Astrocyte of the spinal cord (primary cell): ENCODE results near the gene ABCC6.
"Not testable (repeated sequence)": the region's sequence is repeated elsewhere in the genome, so short reads cannot be mapped to it uniquely, and the experiment has no call there.

Source experiments
- DNase-seq: peaks from one replicate; pipeline ENCODE4 v3.0.0; 2011; ENCODE audit warnings: low read depth, low spot score
- H3K4me3 ChIP-seq: 2 replicates; pipeline ENCODE4 v1.5.1; 2011; ENCODE audit warnings: low read depth, mild to moderate bottlenecking, low read length, moderate library complexity
- in situ Hi-C: cut with HindIII; loops from 2 replicates; pipeline ENCODE4 v1.10.0; 2017; ENCODE audit warnings: low sequenced_read_pairs

The ABCC6 gene

DNA sequence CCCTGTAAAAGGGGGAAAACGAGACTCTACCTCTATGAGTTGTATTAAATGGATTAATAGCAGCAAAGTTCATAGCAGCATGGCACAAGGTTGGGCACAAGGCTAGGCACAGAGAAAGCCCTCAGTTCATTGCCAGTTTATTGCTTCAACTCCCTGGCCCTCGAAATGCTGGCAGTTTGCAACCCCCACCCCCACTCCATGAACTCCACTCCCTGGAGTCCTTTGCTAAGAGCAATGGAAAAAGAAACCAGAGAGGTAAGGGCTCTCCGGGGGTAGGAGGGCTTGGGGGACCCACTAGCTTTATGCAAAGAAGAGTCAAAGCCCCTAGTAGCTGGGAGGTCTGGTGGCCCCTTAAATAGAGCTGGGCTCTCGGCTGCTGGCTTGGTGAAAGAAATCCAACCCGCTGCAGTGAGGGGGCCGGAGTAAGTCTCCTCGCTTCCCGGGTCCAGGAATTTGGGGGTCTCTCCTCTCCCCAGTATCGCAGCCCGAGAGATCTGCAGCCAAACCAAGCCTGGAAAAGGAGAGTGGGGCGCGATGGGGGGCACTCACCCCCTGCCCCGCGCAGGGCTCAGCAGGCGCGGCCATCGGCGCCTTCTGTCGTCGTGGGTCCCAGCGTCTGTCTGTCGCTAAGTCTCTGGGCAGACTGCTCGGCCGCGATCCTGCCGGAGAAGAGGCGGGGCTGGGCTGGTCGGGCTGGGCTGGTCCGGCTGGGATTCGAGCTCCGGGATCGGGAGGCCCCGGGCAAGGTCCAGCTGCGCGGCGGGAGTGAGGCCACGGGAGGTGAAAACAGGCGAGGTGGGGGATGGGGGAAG lies at the start of gene ABCC6:
ABCC6 (minus strand) TSS at position 645 of the 812 bp plus-strand sequence; CDS start at position 585, 60 bp downstream.
- in situ Hi-C loops, DNase-seq, H3K4me3 ChIP-seq: not testable (repeated sequence)

DNA sequence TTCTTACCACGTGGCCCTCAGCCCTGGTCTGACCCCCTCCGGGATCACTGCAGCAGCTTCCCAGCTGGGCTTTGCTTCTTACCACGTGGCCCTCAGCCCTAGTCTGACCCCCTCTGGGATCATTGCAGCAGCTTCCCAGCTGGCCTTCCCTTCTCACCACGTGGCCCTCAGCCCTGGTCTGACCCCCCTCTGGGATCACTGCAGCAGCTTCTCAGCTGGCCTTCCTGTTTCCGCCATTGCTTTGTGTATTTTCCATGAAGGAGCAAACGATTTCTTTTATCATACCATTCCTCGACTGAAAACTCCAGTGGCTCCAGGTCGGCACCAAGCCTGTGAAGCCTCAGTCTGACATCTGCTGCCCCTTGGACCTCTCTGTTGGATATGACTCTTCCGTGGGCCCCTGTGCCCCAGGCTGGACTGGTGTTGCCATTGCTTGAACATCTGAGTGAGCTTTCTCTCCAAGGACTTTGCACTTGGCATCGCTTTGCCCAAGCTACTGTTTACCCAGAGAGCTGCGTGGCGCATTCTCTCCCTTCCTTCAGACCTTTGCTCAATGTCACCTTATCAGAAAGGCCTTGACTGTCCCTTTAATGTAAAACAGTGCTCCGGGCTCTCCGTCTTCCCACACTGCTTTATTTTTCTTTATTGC lies 49.4 kb upstream of the ABCC6 start:
- DNase-seq, H3K4me3 ChIP-seq, in situ Hi-C loops: not testable (repeated sequence)

DNA sequence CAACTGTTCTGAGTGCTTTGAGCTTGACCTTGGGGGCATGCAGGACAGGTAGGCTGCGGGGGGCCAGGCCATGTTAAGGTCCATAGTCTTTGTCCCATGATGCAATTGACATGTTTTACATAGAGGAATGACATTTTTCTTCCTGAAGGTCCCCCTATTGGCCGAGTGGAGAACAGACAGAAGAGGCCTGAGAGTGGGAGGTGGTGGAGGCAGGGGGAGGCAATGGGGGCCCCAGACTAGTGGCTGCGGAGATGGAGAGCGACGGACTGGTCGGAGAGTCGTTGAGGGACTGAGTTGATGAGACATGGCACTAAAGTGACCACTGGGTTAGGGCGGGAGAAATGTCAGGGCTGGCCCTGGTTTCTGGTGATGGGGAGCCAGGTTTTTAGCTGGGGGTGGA lies 48.4 kb upstream of the ABCC6 start:
- DNase-seq, in situ Hi-C loops, H3K4me3 ChIP-seq: not testable (repeated sequence)

- DNase-seq, H3K4me3 ChIP-seq, in situ Hi-C loops: not testable (repeated sequence)
Measured at GRCh38 chr16:16268185-16268808, 45.0 kb upstream of the ABCC6 start.

DNA sequence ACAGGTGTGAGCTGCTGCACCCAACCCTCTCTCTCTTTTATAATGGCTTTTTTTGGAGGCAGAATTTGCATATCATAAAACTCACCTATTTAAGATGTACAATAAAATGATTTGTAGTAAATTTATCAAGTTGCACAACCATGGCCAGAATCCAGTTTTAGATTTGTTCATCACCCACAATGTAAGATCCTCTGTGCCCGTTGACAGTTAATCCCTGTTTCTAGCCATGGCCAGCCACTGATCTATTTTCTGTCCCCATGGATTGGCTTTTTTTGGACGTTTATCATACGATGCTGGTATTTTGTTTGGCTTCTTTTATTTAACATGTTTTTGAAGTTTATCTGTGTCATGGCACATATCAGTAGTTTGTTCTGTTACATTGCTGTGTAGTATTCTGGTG lies 44.4 kb upstream of the ABCC6 start:
- DNase-seq, in situ Hi-C loops, H3K4me3 ChIP-seq: not testable (repeated sequence)

- H3K4me3 ChIP-seq, in situ Hi-C loops, DNase-seq: not testable (repeated sequence)
Measured at GRCh38 chr16:16265044-16265443, 41.8 kb upstream of the ABCC6 start.

- DNase-seq, in situ Hi-C loops, H3K4me3 ChIP-seq: not testable (repeated sequence)
Measured at GRCh38 chr16:16263947-16264346, 40.7 kb upstream of the ABCC6 start.

GRCh38 chr16:16262954-16263555 lies 39.8 kb upstream of the ABCC6 start:
- in situ Hi-C loops, DNase-seq, H3K4me3 ChIP-seq: not testable (repeated sequence)

DNA sequence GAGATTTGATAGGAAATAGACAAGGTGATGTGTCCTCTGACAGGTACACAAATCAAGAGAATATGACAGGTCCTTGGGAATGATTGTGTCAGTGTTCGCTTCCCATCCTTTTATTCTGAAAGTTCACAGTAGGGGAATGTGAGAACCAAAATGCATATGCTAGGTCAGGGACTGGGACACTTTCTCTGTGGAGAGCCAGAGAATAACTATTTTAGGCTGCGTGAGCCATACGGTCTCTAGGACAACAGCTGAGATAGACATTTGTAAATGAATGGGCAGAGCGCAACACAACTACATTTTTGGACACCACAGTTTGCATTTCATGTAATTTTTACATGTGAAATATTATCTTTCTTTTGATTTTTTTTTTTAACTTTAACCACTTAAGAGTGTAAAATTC lies 36.7 kb upstream of the ABCC6 start:
- in situ Hi-C loops, H3K4me3 ChIP-seq: not testable (repeated sequence)

GRCh38 chr16:16258822-16259221 lies 35.5 kb upstream of the ABCC6 start:
- in situ Hi-C loops, H3K4me3 ChIP-seq, DNase-seq: not testable (repeated sequence)

More for the DNA sequence above, 36.7 kb upstream of the ABCC6 start:
- not testable (repeated sequence) for DNase-seq

- DNase-seq, H3K4me3 ChIP-seq, in situ Hi-C loops: not testable (repeated sequence)
Measured at GRCh38 chr16:16257301-16257923, 34.1 kb upstream of the ABCC6 start.

DNA sequence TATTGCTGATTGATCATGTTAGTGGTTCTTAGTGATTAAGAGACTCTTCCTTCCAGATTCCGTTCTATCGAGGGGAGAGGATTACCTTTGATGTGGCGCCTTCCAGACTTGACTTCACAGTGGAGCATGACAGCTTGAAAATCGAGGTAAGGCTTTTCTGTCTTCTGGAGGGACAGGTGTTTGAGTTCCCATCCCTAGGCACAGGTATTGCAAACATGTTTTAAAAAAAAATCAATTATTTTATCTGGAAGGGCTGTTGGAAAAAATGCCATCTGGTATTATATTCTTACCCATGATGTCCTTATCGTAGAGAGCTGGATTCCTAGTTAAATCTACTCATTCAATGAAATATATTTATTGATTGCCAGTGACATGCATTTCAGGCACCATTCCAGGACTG lies 29.1 kb upstream of the ABCC6 start:
- in situ Hi-C loops, DNase-seq, H3K4me3 ChIP-seq: not testable (repeated sequence)

- DNase-seq, H3K4me3 ChIP-seq, in situ Hi-C loops: not testable (repeated sequence)
Measured at GRCh38 chr16:16249621-16250330, 26.5 kb upstream of the ABCC6 start.

DNA sequence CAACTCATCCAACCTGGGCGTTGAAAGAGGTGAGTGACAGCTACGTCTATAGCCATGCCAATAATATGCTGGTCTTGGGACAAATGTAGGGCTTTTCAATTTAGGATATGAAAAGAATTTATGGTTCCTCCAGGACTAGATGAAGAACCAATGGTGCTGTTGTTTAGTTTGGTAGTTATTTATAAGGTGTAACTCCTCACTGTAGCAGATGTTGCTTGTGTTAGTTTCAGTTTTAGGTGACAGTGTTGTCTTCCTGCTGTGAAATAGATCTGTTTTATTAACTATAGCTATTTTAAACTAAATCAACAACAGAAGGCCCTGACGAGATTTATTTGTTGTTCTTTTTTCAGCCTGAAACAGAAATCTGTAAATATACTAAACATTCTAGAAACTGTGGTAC lies 24.1 kb upstream of the ABCC6 start:
- in situ Hi-C loops, DNase-seq, H3K4me3 ChIP-seq: not testable (repeated sequence)

GRCh38 chr16:16246578-16247262 lies 23.4 kb upstream of the ABCC6 start:
- in situ Hi-C loops, H3K4me3 ChIP-seq, DNase-seq: not testable (repeated sequence)

- H3K4me3 ChIP-seq, in situ Hi-C loops, DNase-seq: not testable (repeated sequence)
Measured at GRCh38 chr16:16243886-16244285, 20.6 kb upstream of the ABCC6 start.
